GM18499 (cell line): ENCODE data around the gene CD44.

Experiments used
- ATAC-seq: cut with Tn5 transposase; IDR thresholded peaks from one replicate; pipeline ENCODE4 v1.9.1; 2021; ENCODE audit warnings: moderate number of reproducible peaks; ENCODE audit not compliant: insufficient read depth, unreplicated experiment

Gene CD44

DNA sequence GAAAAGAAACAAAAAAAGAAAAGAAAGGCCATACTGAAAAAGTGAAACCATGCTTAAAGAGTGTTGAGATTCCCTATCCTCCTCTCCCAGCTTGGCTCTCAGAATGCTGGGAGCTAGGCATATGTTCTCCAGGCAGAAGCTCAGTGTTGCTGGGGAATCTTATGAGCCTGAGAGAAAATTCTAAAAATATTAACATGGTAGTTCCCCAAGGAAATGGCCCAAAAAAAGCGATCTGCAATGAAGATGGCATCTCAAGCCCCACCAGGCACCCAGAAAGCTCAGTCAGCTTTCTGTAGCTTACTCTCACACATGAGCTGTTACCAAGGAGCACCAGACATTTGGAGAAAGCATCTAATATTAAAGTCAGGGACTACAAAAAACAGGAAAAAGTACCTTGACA is 94.5 kb downstream of the CD44 start:
- no peak for ATAC-seq

DNA sequence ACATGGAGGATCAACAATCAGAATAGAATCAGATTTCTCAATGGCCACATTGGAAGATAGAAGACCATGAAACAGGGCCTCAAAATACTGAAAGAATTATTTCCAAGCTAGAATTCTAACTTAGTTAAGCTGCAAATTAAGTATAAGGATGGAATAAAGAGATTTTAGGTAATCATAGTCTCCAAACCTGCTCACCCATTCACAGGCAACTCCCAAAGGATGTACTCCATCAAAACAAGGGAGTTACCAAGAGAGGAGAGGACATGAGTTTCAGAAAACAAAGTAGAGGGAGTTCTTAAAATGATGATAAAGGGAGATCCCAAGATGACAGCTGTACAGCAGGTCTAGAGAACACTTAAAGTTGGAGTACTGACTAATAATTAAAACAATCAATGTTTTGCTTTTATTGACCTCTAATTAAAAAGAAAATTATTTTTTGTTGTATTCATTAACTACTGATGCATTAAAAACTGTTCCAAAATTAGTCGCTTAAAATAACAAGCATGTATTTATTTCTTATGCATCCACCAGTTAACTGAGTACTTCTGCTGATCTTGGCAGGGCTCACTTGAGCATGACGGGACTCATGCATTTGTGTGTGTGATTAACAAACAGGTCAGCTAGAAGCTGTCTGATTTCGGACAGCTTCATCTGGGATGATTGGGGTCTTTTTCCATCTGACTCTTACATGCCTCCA is 95.6 kb downstream of the CD44 start:
- no peak for ATAC-seq

DNA sequence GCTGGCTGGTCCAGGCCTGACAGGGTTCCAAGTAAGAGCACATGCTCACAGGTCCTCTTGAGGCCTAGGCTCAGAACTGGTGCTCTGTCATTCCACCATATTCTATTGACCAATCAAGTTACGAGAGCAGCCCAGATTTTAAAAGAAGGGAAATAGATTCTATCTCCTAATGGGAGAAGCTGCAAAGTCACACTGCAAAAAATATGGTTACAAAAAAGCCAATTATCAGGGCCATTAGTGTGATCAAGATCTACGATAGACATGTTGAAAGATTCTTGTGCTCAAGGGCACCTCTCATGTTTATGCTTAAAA is 96.1 kb downstream of the CD44 start:
- no peak for ATAC-seq

DNA sequence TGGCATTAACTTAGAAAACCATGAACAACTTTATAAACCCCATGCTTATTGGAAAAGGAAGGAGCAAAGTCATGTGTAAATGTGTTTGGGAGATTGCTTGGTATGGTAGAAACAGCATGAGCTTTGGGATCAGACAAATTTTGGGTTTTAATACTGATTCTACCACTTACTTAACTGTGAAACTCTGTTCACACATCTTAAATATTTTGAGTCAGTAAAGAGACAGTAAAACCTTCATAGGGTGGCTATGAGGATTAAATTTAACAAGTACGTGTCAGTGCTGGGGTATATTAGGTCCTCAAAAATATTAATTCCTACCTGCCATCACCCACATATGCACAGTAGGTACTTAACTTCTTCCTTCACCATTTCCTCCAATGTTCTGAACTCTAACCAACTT is 96.5 kb downstream of the CD44 start:
- no peak for ATAC-seq

DNA sequence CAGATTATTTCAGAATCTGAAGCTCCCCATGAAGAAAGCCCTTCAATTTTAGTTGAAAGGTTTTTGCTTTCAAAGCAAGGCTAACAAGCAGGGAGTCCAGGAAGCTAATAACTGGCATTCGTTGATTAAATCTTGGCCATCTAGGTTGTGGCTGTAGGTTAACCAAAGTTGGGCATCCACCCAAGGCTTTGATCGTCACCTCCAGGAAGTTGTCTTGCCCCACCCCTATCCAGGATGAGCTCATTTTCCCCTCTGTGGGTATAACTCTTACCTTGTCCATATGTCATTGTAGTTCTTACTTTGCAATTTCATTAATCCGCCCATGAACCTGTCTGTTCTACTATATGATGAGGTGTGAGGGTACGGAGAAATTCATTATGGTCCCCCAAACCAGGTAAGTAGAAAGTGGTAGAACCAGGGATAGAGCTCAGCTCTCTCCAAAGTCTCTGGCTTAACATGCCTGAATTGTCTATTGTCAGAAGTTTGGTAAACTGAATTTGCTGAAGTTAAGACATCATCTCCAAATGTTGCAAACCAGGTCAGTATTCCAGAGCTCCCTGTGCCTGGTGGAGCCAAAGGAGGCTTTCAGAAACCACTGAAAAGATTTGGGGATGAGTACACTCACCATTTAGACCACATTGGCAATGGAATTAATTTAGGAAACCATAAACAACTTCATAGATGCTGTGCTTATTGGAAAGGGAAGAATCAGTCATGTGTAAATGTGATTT is 97.1 kb downstream of the CD44 start:
- ATAC-seq: no peak

DNA sequence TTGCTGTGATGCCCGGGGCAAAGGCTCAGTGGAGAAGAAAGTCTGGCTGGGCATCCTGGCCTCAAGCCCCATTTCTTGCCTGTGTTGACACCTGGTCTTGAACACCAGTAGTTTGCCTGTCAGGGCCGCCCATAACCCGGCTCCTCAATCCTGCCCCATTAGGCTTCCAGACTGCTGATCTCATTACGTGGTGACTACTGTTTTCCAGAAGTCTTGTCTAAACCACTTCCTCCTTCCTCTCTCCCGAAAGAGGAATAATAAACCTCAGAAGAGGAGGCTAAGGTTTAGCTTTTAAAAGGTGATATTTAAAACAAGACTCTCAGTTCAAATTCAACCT is 97.7 kb downstream of the CD44 start:
- ATAC-seq: no peak

DNA sequence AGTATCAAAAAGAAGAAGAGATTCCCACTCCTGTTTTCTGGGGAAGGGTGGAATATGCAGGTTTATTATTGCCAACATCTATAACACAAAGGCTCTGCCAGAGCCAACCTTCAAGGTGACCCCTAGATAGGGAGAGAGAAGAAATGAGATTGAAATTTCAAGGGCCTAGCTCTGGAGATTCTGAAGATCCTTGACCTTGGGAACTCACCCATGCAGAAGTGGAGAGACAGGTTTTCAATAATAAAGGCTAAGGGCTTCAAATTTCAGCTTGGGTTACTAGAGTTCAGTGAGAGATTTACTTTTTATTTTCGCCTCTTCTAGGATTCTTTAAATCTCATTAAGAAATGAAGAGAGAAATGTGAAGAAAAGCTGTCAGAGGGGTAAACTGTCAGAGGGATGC is 98.4 kb downstream of the CD44 start:
- no peak for ATAC-seq

DNA sequence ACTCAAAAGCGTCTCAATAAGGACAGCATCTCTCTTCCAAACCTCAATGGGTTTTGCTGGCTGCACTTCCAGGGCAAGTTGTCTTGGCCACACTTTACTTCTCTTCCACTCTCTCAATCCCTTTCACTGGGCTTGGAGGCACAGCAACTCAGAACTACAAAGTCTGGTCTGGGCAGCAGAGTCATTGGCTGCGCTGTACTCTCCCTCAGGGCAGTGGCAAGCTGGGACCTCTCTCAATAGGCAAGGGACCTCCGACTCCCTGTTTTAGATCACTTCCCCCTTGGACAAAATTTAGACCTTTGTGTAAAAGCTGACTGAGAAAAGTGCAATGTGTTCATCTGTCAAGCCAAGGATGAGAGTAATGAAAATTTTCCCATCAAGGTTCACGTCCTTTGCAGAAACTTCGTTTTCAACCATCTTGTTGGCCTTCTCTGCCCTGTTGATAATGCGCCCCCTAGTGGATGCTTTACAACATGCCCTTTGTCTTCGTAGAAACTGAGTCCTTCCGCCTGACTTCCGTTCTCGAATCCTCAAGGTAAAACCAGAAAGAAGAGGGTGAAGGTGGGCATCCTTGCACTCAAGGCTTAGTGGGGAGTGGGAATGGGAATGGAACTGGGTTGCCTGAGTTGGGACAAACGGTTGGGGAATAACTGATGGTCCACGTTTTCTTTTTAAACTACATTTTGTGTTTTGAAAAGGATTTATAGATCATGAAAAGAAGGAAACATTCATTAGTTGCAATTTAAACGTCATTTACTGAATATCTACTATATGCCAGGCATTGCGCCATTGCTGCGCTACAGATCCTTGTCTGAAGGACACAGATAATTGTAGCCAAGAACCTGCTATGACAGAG is 99.1 kb downstream of the CD44 start:
- no peak for ATAC-seq

DNA sequence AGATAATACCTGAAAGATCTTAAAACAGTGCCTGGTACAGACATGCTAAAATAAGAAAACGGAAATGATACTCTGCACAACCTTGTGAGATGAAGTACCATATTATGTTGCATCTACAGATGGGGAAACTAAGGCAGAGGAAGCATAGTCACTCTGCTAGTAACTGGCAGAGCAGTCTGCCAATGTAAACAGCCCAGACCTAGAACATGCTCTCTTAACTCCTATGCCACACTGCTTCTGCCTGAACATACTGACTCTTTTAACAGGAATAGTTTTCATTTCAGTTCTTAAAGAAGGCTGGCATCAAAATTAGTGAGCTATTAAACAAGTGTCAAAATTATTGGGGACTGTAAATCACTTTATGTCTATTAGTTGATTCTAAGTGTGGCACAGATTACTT is 99.9 kb downstream of the CD44 start:
- no peak for ATAC-seq

DNA sequence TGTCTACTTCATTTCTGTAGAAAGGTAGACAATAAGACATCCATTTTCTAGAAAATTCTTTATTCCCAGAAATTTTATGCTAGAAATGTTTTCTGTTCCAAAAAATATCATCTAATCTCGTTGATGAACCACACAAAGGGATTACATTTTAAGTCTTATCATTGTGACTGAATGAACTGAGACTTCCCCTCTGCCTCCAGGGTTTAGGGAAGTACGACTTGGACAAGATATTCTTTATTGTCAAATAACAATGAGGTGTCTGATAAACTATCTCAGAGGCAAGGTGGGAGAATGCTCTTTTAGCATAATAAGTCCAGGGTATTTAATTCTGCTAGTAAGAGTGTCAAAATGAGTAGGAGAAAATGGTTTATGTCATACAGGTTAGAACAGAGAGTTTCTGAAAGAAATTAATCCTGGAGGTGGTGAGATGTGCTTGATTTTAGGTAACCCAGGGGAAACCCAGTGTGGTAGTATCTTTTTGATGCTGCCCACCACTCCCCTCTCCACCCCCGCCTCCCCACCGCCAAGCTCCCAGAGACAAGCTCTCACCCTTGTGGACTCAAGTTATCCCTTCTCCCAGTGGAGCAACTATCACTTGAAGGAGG is 100.6 kb downstream of the CD44 start:
- ATAC-seq: no peak

DNA sequence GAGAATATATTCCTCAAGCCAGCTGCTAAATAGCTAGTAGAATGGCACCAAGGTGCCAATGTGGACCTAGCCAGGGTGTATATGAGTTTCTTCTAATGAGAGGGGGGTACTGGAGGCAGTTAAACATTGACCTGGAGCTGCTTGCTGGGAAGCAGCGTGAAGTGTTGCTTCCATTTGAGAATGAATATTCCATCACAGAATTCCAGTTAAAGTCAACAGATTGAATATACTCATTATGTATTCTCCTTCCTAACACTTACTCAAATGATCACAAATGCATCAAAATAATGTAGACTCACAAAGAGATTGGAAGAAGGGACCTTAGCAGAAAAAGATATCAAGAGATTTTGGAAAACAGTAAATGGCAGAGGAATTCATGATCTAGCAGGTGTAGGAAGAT is 102.1 kb downstream of the CD44 start:
- ATAC-seq: no peak

DNA sequence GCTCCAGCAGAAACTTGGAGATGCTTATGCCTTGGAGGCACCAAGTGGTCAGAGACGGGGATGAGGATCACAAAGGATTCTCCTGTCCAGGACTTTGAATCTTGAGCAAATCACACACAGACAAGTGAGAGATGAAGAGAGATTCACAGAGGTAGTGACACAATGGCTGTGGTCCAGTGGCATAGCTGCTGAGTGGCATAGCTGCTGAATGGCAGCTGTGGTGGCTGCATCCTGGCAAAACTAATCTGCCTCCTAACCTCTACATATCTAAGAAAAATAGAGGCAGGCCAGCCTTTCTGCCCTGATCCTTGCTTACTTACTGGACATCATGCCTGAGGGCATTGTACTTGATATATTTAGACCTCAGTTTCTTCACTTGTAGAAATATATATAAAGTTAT is 102.6 kb downstream of the CD44 start:
- ATAC-seq: no peak

DNA sequence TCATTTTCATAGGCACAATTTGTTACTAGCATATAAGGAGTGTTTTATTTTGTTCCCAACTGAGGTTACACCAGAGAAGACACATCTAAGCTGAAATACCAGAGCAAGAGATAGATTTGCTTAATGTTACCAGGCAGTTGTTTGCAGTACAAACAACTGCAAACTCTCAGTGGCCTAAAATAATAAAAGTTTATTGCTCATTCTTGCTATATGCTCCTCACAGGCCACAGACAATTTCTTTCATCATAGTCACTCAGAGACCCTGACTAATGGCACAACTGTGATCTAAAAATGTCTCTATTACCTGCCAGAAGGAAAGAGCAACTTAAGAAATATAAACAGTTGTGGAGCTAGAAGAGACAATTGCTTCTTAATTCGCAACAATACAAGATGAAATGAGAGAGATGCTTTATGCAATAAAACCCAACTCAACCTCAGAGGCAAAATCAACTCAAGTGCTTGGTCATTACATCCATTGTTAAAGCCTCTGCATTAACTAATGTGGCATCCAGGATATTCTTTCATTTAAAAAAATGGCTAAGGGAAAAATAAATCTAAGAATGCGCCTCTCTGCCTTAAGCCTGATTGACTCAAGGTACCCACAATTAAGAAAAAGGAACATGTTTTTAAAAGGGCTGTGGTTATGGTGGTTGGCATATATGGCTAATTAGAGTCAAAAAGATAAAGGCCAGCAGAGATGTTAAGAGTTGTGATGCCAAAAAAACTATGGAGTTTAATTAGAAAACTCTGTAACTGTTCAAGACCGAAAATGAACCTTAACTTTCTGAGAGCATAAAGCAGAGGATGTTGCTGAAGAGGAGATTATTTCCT is 103.7 kb downstream of the CD44 start:
- no peak for ATAC-seq

DNA sequence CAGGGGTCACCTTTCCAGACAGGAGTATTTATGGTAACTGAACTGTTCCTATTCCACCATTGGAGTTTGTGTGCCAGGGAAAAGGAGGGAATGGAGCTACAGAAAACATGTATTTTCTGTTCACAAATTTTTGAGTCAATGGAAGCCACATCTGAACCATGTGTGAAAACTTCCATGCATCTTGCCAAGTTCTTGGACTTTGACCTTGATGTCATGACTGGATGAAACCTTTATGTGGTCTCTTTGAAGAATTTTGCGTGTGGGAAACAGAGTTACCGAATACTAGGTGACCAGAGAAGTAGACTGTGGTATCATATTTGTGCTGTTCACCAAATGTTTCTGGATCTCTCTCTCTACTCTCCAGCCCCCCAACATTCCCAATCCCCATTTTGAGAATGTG is 104.8 kb downstream of the CD44 start:
- no peak for ATAC-seq

DNA sequence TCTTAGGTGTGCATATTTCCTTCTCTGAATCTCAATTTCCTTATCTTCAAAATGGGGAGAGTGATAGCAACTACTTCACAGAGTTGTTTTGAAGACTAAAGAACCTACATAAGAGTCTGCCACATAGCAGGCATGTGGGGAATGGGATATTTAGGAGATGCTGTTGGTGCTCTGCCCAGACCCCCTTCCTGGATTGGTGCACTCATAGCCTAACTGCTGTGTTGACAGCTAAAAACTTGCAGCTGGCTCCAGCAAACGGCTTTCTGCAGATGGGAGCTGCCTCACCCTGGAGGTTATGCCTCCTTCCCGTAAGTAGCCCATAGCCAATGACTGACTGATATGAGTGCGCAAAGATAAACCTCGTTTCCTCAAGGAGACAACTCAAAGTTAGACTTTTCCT is 106.1 kb downstream of the CD44 start:
- no peak for ATAC-seq

DNA sequence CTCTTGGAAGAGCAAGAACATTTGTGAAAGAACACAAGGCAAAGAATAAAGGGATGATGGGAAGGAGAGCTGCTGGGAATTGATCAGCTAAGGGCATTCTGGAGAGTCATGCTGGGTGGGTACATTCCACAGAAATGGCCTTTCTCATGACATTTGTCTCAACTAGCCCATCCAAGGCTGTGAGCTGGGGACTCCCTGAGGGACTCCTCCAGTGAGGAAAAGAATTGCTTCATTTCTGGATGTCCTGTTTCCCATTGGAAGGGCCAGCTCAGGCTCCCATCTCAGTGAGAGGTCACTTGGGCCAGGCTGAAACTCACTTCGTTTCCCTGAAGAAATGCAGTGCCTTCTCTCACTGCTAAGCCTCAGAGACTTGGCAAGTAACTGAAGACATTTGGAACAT is 106.8 kb downstream of the CD44 start:
- no peak for ATAC-seq

DNA sequence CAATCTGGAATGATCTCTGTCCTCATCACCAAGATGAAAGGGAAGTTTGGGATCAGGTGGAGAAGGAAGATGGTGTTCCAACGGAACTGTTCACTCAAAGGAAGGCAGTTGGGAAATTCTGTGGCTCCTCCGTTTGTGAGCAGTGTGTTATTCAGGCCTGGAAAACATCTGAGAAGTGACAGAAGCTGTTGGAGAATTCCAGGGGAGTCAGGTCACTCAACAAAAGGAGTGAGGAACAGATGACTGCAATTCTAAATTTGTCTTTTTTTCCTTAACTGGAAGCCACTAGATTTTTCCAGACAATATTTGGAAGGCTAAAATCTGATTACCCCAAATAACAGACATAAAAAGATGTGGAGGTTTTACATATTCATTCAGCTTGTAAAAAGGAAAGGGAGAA is 107.8 kb downstream of the CD44 start:
- no peak for ATAC-seq

DNA sequence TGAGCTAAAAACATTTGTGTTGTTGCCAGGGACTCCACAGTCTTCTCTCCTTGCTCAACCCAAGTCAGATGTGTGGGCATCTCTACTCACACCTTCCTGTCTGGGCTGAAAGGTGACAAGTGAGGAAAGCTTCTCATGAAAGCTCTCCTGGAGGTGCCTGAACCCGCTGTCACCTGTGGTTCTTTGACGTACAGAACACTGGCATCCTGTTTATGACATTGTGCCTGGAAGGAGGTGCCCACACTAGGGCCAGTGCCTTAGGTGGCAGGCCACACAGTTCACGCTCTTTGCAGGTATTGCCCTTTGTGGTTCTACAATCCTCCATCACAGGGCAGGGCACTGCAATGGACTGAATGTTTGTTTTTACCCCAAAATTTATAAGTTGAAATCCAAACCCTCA is 108.5 kb downstream of the CD44 start:
- ATAC-seq: no peak

DNA sequence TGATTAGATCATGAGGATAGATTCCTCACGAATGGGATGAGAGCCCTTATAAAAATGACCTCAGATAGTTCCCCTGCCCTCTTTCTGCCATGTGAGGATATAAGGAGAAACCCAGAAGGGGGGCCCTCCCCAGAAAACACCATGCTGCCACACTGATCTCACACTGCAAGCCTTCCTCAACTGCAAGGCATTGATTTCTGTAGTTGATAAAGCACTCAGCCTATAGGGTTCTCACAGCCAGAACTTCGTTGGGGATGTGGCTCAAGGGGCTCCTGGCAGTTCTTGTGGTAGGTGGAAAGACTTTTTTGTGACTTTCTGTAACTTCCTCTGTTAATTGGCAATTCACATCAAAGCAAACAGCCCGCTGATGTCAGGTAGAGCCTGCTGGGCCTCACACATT is 108.9 kb downstream of the CD44 start:
- ATAC-seq: no peak

DNA sequence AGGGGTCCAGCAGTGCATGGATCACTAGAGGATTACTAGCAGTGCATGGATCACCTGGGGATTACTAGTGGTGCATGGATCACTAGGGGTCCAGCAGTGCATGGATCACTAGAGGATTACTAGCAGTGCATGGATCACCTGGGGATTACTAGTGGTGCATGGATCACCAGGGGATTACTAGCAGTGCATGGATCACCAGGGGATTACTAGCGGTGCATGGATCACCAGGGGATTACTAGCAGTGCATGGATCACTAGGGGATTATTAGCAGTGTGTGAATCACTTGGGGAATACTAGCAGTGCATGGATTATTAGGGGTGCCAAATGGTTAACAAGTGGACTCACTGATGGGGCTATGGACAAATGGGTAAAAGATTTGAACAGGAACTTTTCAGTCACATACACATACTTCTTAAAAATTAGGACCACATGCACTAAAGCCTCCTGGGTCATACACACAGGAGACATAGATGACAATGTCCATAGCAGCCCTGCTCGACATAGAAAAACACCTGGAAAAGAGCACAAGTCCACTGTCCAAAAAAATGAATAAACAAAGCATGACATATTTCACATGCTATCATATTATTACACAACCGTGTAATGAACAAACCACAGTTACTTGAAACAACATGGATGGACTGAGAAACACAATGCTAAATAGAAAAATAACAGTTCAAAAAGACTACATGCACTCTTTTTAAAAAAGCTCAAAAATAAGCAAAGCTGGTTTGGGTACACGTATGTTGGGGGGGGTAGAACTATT is 109.8 kb downstream of the CD44 start:
- no peak for ATAC-seq
